Suprapubic skin (tissue), 4 donors: ENCODE measurements around the gene INPP4B. TPM values are rescaled to one million over a fixed set of nuclear protein-coding genes. Genes with fewer than 3 reads are reported as not detected.
"Not testable (repeated sequence)": the region's sequence is repeated elsewhere in the genome, so short reads cannot be mapped to it uniquely, and the experiment has no call there.

ENCODE experiments used
- DNase-seq, 2 donors: peaks; one replicate each; pipeline ENCODE4 v3.0.0-alpha.2; 2019; ENCODE audit warnings: low spot score in 2 of 2
- H3K27ac ChIP-seq: fragments of 200-600 bp; sonication (generic); one replicate; pipeline ENCODE4 v1.5.1; 2019
- H3K27me3 ChIP-seq: fragments of 200-600 bp; sonication (generic); one replicate; pipeline ENCODE4 v1.5.1; 2019
- H3K36me3 ChIP-seq: fragments of 200-600 bp; sonication (generic); one replicate; pipeline ENCODE4 v1.5.1; 2019
- H3K4me1 ChIP-seq: fragments of 200-600 bp; sonication (generic); one replicate; pipeline ENCODE4 v1.5.1; 2019
- H3K4me3 ChIP-seq: fragments of 200-600 bp; sonication (generic); one replicate; pipeline ENCODE4 v1.5.1; 2019; ENCODE audit warnings: mild to moderate bottlenecking
- H3K9me3 ChIP-seq: fragments of 200-600 bp; sonication (generic); one replicate; pipeline ENCODE4 v1.5.1; 2019
- CTCF ChIP-seq, 2 donors: fragments of 200-600 bp in 1 of 2; fragments of 450-650 bp in 1 of 2; sonication (generic) in 1 of 2; IDR thresholded peaks; one replicate each; pipeline ENCODE4 v1.5.1; 2016 to 2019; ENCODE audit warnings: antibody characterized with exemption in 2 of 2, mild to moderate bottlenecking in 1 of 2, moderate library complexity in 1 of 2
- EP300 ChIP-seq: sonication (generic); formaldehyde crosslinking; IDR thresholded peaks from one replicate; pipeline ENCODE4 v1.6.1; 2017; ENCODE audit warnings: antibody characterized with exemption
- POLR2A ChIP-seq, 2 donors: fragments of 450-650 bp; IDR thresholded peaks; one replicate each; pipeline ENCODE4 v1.6.1; 2017; ENCODE audit warnings: antibody characterized with exemption in 2 of 2, mild to moderate bottlenecking in 2 of 2, moderate library complexity in 2 of 2
- POLR2AphosphoS5 ChIP-seq, 3 donors: sonication (generic); formaldehyde crosslinking; IDR thresholded peaks; one replicate each; pipeline ENCODE4 v1.6.1; 2017; ENCODE audit warnings: antibody characterized with exemption in 3 of 3
- WGBS: methylation state at CpG from one replicate; pipeline ENCODE4 v1.1.5; 2018; 5-methylcytosine and 5-hydroxymethylcytosine counted together
- total RNA-seq, 4 donors: library from RNA; depleted of rRNA; stranded (reverse); fragments of >200 nt; gene quantifications; one replicate each; pipeline ENCODE4 v1.1.0, GENCODE V29; 2016

Gene INPP4B
- total RNA-seq, 4 donors from 2014 or later, result 12.4 to 27.4 (median 17.4) TPM

- H3K36me3 ChIP-seq, result no peaks in the 10 kb centered on the region
- DNase-seq, result no peak
- no peaks in the 10 kb centered on the region for H3K27me3 ChIP-seq
- peaks cover 40% of the 10 kb centered on the region for H3K4me1 ChIP-seq
- H3K27ac ChIP-seq, result no peak overlapping the region
- H3K9me3 ChIP-seq, result no peaks in the 10 kb centered on the region
- 30% methylated on average over 2 of the region's 2 CpGs for WGBS
- no peak for TF ChIP-seq CTCF (IDR thresholded peaks at IDR 0.05)
- no peak for TF ChIP-seq EP300
- TF ChIP-seq POLR2AphosphoS5 (IDR thresholded peaks at IDR 0.05), result no peak
- no peak for TF ChIP-seq POLR2A (IDR thresholded peaks at IDR 0.05)
- H3K4me3 ChIP-seq, result no peak overlapping the region
Observed at GRCh38 chr4:142402900-142403299, 443.2 kb downstream of the INPP4B start.

- no peak overlapping the region for H3K4me3 ChIP-seq
- peaks cover 34% of the 10 kb centered on the region for H3K4me1 ChIP-seq
- H3K36me3 ChIP-seq, result no peaks in the 10 kb centered on the region
- DNase-seq, result no peak
- no peak for TF ChIP-seq POLR2AphosphoS5 (IDR thresholded peaks at IDR 0.05)
- no peak for TF ChIP-seq CTCF (IDR thresholded peaks at IDR 0.05)
- no peak for TF ChIP-seq EP300
- no peak for TF ChIP-seq POLR2A (IDR thresholded peaks at IDR 0.05)
- H3K27me3 ChIP-seq, result no peaks in the 10 kb centered on the region
- no peaks in the 10 kb centered on the region for H3K9me3 ChIP-seq
- H3K27ac ChIP-seq, result peak overlapping the region; percentile 25
- 33% methylated on average over 2 of the region's 2 CpGs for WGBS
Observed at GRCh38 chr4:142402156-142402555, 443.9 kb downstream of the INPP4B start.

- 96% methylated on average over 16 of the region's 16 CpGs for WGBS
- DNase-seq, H3K4me1 ChIP-seq, H3K9me3 ChIP-seq, H3K27ac ChIP-seq, H3K36me3 ChIP-seq, H3K4me3 ChIP-seq, H3K27me3 ChIP-seq: not testable (repeated sequence)
Observed at GRCh38 chr4:142397364-142397991, 448.6 kb downstream of the INPP4B start.

- WGBS, result 14% methylated on average over 1 of the region's 1 CpG
Observed at GRCh38 chr4:142396279-142396678, 449.8 kb downstream of the INPP4B start.

GRCh38 chr4:142393127-142393526 is 453.0 kb downstream of the INPP4B start:
- no peaks in the 10 kb centered on the region for H3K27me3 ChIP-seq
- no peaks in the 10 kb centered on the region for H3K4me1 ChIP-seq
- no peak overlapping the region for H3K27ac ChIP-seq
- no peaks in the 10 kb centered on the region for H3K36me3 ChIP-seq
- H3K9me3 ChIP-seq, result no peaks in the 10 kb centered on the region
- TF ChIP-seq CTCF (IDR thresholded peaks at IDR 0.05), result no peak
- no peak for TF ChIP-seq POLR2A (IDR thresholded peaks at IDR 0.05)
- TF ChIP-seq POLR2AphosphoS5 (IDR thresholded peaks at IDR 0.05), result no peak
- TF ChIP-seq EP300, result no peak
- no peak overlapping the region for H3K4me3 ChIP-seq
- no peak for DNase-seq
- WGBS, result 68% methylated on average over 4 of the region's 4 CpGs

More at GRCh38 chr4:142396279-142396678, 449.8 kb downstream of the INPP4B start:
- H3K27ac ChIP-seq, result no peak overlapping the region
- H3K4me3 ChIP-seq, result no peak overlapping the region
- no peaks in the 10 kb centered on the region for H3K27me3 ChIP-seq
- H3K36me3 ChIP-seq, result no peaks in the 10 kb centered on the region
- DNase-seq, result no peak
- H3K4me1 ChIP-seq, result no peaks in the 10 kb centered on the region
- no peak for TF ChIP-seq POLR2A (IDR thresholded peaks at IDR 0.05)
- TF ChIP-seq CTCF (IDR thresholded peaks at IDR 0.05), result no peak
- no peak for TF ChIP-seq EP300
- TF ChIP-seq POLR2AphosphoS5 (IDR thresholded peaks at IDR 0.05), result no peak
- H3K9me3 ChIP-seq, result no peaks in the 10 kb centered on the region

- Histone ChIP-seq H3K9me3 (no peaks in the 10 kb centered on the region), H3K27me3 (no peaks in the 10 kb centered on the region), H3K27ac (no peak overlapping the region), H3K4me1 (no peaks in the 10 kb centered on the region), H3K36me3 (no peaks in the 10 kb centered on the region), H3K4me3 (no peak overlapping the region)
- no peak for DNase-seq
- 71% methylated on average over 6 of the region's 6 CpGs for WGBS
- TF ChIP-seq POLR2A (IDR thresholded peaks at IDR 0.05) (no peak), POLR2AphosphoS5 (IDR thresholded peaks at IDR 0.05) (no peak), EP300 (no peak), CTCF (IDR thresholded peaks at IDR 0.05) (no peak)
Observed at GRCh38 chr4:142386856-142387255, 459.2 kb downstream of the INPP4B start.
